ENCODE measurements around the gene ZNF331.

The ZNF331 gene

DNA sequence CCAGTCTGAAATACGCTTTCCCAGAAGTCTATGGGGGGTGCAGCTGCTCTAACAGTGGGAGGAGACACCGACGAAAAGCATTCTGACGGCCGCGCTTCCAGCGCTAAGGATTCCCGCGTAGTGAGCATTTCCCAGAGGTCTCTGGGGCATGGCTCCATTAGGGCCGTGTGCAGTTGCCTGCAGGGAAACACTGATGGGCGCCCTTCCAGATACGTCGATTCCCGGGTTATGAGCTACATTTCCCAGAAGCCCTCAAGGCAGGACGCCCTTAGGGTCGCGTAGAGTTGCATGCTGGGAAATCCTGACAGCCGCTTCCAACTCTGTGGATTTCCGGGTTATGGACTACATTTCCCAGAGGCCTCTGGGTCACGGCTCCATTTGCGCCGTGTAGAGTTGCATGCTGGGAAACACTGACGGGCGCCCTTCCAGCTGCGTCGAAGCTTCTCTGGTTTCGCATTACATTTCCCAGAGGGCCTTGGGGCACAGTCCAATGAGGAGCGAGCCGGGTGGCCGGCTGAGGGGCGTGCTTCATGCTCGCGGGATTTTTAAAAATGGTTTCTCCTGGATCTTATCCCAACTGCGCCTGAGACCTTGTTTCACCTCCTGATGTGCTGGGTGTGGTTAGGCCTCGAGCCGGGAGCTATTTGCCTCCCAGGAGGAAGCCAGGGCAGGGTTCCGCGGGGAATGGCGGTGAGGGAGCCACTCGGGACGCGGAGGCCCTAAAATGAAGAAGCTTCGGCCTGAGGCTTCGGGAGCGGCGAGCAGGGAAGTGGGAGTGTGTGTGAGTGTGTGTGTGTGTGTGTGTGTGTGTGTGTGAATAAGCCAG, 17.2 kb upstream of the ZNF331 start:
- DNase-seq (ENCODE audit: low read depth), result peak; percentile 99

DNA sequence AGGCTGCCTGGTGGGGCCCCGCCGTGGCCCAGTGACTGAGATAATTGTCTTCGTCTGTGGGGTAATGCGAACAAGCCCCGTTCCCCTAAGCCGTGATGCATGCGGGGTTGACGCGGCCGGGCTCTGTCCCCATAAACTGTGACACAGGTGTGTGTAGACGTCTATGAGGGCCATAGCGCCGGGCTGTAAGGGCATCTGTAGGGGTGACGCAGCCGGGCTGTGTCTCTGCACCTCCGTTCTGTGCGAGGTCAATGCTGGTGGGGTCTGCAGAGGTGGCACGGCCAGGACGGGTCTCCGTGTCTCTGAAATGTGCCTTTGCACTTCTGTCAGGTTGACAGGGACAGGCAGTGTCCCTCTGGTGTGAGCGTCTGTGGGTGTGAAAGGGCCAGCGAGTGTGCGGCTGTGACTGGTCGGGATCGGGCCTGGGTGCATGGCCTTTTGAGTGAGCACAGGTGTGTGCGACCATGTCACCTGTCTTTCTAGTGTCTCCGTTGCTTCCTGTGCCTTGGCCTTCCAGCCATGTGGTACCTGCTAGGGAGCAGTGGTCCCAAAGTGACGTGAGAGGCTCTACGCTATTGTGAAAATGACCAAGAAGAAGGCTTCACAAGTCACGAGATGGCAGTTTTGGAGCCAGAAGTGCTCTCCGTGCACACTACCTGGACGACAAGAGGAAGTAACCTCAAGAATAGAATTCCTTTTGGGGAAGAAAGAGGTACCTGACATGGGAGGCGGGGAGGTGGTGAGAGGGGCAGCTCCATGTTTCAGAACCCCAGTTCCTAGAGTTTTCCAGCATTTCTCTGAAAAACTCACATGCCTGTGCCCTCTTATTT, 16.4 kb upstream of the ZNF331 start:
- no peak for DNase-seq (ENCODE audit: low read depth)

DNA sequence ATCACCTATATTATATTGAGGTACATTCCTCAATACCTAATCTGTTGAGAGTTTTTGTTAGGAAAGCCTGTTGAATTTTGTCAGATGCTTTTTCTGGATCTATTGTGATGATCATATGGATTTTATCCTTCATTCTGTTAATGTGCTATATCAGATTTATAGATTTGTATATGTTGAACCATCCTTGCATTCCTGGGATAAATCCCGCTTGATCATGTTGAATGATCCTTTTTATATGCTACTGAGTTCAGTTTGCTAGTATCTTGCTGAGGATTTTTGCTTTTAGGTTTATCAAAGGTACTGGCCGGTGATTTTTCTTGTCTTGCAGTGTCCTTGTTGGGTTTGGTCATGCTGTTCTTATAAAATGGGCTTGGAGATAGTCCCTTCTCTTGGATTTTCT, 12.0 kb upstream of the ZNF331 start:
- no peak for DNase-seq (ENCODE audit: low read depth)

DNA sequence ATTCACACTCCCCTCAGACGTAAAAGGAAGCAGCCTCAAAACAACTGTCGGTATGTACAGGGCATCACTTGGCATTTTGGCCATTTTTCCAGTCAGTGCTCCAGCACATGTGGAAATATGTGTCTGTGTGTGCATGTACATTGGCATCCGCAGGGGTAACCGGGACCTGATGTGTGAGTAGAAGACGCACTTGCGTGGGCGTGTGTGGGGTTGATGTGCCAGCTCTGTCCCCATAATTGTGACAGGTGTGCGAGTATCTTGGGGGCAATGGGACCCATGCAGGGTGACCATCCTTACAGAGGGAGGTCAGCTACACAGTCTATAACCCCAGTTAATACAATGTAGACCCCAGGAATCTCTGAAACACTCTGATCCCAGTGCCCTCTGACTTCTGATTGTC, 7.3 kb upstream of the ZNF331 start:
- no peak for DNase-seq (ENCODE audit: low read depth)

DNA sequence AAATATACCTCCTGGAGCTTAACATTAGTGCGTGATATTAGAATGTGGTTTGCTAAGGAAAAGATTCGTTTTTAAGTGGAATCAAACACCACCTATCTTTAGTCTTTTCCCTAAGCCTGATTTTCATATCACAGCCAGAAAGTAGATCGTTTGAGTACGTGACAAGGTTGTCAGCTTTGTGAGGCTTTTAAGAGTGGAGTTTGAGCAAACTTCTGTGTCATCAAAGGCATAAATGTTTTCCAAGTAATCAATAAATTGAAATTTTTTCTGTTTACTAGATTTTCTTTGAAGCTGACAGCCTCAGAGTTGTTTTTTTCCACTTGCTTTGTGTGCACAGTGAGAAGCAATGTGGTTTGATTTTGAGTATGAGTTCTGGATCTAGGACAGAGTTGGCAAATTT, 6.5 kb upstream of the ZNF331 start:
- DNase-seq (ENCODE audit: low read depth), result no peak

DNA sequence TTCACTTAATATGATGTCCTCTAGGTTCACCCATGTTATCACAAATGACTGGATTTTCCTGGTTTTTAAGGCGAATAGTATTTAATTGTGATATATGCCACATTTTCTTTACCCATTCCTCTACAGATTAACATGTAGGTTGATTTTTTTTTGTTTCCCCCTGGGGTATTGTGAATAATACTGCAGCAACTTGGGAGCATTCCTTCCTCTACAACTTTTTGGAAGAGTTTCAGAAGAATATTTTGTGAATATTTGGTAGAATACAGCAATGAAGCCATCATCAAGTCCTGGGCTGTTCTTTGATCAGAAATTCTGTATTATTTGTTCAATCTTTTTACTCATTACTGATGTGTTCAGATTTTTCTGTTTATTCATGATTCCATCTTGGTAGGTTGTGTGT, 5.6 kb upstream of the ZNF331 start:
- DNase-seq (ENCODE audit: low read depth), result no peak

DNA sequence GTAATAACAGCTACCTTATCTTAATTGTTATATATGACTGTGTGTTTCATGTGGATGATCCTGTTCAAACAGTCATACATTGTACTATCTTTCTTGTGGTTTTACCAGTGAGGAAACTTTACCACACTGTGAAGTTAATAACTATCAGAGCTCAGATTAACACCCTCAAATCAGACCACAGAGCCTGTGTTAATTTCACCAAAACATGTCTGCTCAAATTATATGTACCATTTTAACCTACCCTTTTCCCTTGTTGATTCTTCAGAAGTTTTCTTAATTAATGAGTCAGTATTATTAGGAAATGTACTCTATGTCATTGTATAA, 1.8 kb upstream of the ZNF331 start:
- DNase-seq (ENCODE audit: low read depth), result no peak

DNA sequence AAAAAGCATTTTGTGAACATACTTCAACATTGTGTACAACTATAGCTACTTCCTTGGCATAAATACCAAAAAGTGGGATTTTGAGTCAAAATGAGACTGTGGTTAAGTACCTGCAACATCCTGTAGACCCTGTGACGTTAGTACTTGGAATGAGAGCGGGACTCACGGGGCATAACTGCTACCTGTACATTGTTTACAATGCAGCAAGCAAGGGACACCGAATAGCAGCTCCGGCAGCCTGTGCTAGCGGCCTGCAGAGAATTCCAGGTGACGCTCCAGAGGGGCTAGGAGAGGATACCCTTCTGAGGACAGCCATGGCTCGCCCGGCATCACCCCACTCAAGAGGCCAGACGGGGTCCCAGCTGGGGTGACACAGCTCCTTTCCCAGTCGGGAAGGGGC, 824 bp upstream of the ZNF331 start:
- no peak for DNase-seq (ENCODE audit: low read depth)

DNA sequence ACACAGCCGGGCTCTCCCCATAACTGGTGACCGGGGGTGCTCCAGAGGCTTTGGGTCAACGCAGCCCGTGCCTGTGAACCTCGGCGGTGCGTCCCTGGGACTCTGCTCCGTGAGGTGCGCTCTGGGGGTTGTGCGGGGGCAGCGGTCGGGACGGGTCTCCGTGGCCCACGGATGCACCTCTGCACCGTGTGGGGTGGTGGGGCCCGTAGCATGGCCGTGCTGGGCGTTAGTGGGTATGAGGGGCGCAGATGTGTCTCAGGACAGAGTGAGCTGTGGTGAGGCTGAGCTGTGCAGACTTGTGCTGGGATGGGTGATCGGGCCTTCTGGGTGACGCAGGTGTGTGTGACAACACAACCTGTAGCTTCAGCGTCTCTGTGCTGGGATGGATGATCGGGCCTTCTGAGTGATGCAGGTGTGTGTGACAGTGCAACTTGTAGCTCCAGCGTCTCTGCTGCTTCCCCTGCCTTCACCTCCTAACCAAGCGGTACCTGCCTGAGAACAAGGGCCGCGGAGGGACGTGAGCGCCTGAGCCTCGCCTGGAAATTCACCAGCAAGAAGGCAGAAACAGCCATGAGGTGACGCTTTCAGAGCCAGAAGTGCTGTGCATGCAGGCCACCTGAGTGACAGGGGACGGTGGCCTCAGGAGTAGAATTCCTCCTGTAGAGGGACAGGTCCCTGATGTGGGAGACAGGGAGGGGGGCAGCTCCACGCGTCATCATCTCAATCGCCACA, 599 bp downstream of the ZNF331 start:
- DNase-seq (ENCODE audit: low read depth), result no peak

DNA sequence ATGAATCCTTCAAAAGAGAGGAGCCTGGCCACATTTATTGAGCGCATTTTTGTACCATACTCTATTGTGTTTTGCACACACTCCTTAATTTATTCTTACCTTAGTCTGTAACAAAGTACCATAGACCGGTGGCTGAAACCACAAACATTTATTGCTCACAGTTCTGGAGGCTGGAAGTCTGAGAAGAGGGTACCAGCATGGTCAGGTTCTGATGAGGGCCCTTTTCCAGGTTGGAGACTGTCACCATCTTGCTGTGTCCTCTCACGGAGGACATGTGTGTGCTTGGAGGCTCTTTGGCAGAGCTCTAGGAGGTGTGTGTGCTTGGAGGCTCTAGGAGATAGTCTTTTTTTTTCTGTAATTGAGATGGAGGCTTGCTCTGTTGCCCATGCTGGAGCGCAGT, 2.1 kb downstream of the ZNF331 start:
- no peak for DNase-seq (ENCODE audit: low read depth)

DNA sequence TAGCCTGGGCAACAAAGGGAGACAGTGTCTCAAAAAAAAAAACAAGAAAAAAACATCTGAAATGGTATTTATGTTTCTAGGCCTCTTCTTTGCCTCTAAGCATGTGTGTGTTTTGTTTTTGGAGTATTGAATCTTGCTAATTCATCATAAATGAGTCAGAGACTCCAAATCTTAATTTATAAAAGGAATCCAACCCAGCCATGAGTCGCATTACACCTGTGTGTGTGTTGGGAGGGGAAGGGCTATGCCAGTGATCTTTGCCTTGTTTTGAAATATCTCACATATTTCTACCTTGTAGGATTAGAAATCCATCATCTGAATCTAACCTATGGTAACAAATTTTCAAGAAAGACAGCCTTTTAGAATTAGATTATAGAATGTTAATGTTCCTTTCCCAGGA, 4.0 kb downstream of the ZNF331 start:
- no peak for DNase-seq (ENCODE audit: low read depth)

DNA sequence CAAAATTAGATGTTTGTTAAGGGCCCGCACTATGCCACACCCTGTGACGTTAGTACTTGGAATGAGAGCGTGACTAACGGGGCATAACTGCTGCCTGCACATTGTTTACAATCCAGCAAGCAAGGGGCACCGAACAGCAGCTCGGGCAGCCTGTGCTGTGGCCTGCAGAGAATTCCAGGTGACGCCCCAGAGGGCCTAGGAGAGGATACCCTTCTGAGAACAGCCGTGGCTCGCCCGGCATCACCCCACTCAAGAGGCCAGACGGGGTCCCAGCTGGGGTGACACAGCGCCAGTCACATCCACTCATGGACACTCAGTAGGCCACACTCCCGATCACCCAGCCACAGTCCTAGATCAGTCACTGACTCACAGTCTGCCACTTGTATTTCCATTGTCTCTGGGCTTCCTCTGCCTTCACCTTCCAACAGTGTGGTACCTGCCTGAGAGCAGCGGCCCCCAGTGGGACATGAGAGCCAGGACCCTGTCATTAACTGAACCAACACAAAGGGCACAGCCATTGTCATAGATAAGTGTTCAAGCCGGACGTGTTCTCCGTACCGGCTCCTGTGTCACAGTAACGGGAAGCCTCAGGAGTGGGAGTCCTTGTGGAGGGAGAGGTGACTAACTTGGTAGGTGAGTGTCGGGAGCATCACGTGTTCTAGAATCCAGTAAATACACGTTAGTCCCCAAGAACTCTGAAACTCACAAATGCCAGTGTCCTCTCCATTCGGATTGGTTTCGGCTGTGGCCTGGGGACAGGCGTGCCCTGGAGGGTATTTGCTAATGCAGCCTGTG, 7.5 kb downstream of the ZNF331 start:
- no peak for DNase-seq (ENCODE audit: low read depth)

DNA sequence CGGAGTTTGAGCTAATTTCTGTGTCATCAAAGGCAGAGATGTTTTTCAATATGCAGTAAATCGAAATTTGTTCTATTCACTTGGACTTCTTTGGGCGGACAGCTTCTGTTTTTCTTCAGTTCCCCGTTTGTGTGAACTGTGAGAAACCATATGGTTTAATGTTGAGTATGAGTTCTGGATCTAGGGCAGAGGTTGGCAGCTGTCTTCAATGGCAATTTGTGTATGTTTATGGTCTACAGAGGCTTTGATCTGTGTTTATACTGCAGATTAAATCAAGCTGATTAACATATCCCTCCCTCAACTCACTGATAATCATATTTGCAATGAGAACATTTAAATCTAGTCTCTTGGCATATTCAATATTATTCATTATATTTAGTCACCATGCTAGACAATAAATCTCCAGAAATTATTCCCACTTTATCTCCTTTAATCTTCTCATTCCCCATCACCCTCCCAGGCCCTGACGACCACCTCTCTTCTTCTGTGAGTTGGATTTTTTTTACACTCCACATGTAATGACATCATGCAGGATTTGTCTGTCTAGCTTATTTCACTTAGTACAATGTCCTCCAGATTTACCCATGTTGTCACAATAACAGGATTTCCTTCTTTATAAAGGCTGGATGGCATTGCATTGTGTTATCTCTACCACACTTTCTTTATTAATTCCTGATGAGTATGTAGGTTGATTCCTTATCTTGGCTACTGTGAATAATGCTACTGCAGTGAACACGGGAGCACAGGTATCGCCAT, 9.0 kb downstream of the ZNF331 start:
- DNase-seq (ENCODE audit: low read depth), result no peak

DNA sequence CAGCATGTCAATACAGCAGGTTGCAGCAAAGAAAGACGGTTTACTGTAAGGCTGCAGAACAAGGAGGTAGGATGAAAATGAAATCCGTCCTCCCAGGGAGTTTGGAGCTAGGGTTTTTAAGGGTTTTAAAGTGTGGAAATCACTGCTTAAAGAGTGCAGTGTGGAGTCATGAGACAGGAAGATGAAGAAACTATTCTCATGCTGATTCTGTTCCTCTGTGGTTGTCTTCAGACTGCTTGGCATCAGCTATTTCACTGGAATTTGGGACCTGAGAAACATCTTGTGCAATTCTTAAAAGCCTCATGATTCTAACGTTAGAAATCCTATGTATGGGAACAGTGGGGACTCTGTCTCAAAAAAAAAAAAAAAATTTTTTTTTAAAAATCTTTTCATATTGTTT, 11.4 kb downstream of the ZNF331 start:
- no peak for DNase-seq (ENCODE audit: low read depth)

DNA sequence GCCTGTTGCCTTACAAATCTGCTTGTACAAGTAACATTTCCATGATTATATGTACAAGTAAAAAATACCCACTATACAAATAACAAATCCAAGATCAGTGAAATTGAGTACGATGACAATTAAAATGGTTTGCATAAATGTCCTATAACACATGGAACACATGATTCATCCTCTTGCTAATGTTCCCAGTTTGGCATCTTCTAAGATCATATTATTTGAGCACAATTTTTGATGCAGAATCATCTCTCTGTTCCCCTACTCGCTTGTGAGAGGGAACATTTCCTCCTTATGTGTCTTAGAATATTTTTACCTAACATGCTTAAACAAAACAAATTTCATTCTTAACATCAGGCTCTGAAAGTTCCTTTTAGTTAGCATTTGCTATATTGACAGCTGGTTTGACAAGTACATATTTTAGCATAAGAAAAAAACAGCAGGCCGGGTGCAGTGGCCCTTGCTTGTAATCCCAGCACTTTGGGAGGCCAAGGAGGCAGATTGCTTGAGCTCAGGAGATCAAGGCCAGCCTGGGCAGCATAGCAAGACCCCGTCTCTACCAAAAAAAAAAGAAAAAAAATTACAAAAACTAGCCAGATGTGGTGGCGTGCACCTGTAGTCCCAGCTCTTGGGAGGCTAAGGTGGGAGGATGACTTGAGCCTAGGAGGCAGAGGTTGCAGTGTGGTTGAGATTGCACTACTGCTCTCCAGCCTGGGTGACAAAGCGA, 14.2 kb downstream of the ZNF331 start:
- no peak for DNase-seq (ENCODE audit: low read depth)

DNA sequence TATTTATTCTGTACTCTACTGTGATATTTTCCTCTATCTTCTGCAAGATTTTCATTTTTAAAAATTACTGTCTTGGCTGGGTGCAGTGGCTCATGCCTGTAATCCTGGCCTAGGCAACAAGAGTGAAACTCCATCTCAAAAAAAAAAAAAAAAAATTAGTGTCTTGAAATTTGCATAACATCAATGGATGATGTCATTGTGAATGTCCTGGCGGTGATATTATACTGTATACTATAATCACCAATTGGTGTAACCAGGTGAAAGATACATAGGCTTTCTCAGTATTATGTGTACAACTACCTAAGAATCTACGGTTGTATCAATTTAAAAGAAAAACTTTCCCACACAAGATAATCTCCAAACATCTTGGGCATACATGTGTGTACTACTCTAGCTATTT, 15.2 kb downstream of the ZNF331 start:
- no peak for DNase-seq (ENCODE audit: low read depth)

DNA sequence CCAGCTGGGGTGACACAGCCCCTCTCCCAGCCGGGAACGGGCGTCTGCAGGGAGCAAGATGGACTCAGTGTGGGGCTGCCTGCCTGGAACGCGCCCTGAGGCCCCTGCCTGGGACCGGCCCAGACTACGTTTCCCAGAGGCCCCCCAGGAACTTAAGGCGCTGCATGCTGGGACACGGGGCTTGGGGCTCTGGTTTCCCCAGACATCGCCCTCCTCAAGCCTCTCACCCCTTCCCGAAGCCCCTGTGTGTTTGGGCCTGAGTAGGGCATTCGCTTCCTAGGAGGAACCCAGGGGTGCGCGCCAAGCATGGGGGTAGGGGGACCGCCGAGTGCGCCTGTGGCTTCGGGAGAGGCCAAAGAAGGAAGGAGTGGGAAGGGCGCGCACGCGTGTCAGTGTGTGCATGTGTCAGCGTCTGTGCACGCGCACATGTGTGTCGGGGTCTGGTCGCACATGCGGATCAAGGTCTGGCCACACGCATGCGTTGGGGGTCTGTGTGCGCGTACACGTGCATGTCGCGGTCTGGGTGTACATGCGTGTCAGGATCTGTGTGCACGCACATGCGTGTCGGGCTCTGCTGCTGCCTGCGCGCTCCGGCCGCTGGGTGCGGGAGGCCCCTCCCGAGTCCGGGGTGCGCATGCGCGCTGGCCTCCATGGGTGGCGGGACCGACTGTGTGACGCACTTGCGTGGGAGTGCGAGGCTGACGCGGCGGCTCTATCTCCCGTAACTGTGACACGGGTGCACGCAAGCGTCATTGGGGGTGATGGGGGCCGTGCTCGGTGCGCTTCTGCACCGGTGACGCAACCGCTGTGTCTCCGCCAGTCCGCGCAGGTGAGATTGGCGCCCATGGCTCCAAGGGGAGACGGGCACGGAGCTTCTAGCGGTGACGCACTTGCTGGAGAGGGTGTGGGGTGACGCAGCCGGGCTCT, 16.2 kb downstream of the ZNF331 start:
- no peak for DNase-seq (ENCODE audit: low read depth)

DNA sequence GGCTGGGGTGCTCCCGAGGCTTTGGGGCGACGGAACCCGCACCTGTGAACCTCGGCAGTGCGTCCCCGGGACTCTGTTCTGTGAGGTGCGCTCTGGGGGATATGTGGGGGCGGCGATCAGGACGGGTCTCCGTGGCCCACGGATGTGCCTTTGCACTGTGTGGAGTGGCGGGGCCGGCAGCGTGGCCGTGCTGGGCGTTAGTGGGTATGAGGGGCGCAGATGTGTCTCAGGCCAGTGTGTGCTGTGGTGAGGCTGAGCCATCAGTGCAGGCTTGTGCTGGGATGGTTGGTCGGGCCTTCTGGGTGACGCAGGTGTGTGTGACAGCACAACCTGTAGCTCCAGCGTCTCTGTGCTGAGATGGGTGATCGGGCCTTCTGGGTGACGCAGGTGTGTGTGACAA, 16.9 kb downstream of the ZNF331 start:
- DNase-seq (ENCODE audit: low read depth), result no peak

DNA sequence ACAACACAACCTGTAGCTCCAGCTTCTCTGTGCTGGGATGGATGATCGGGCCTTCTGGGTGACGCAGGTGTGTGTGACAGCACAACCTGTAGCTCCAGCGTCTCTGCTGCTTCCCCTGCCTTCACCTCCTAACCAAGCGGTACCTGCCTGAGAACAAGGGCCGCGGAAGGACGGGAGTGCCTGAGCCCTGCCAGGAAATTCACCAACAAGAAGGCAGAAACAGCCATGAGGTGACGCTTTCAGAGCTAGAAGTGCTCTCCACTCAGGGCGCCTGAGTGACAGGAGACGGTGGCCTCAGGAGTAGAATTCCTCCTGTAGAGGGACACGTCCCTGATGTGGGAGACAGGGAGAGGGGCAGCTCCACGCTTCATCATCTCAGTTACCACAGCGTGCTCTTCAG, 17.4 kb downstream of the ZNF331 start:
- no peak for DNase-seq (ENCODE audit: low read depth)

DNA sequence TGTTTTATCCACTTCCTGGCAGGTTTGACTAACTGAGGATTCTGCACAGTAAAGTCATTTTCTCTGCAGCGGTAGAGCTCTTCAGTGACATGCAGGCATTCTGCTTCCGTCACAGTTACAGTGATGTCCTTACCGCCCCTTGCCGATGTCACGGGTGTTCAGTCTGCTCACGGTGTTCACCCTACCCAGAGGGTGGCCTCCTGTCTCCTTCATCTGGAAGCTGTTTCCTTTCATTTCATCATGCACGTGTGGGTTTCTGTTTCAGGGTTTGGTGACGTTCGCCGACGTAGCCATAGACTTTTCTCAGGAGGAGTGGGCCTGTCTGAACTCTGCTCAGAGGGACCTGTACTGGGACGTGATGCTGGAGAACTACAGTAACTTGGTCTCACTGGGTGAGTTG, 33.4 kb downstream of the ZNF331 start:
- DNase-seq (ENCODE audit: low read depth), result no peak
